Tongue (tissue), 2 donors: Measurements from ENCODE around the gene TTYH3. TPM values are rescaled to one million over a fixed set of nuclear protein-coding genes. Genes with fewer than 3 reads are reported as not detected.
"Not testable (repeated sequence)": the region's sequence is repeated elsewhere in the genome, so short reads cannot be mapped to it uniquely, and the experiment has no call there.

Experiments used
- DNase-seq: peaks from one replicate; pipeline ENCODE4 v3.0.0-alpha.2; 2015
- total RNA-seq: library from RNA; depleted of rRNA; stranded (reverse); fragments of >200 nt; gene quantifications from one replicate; pipeline ENCODE4 v1.2.3, GENCODE V29; 2014

The TTYH3 gene, protein sequence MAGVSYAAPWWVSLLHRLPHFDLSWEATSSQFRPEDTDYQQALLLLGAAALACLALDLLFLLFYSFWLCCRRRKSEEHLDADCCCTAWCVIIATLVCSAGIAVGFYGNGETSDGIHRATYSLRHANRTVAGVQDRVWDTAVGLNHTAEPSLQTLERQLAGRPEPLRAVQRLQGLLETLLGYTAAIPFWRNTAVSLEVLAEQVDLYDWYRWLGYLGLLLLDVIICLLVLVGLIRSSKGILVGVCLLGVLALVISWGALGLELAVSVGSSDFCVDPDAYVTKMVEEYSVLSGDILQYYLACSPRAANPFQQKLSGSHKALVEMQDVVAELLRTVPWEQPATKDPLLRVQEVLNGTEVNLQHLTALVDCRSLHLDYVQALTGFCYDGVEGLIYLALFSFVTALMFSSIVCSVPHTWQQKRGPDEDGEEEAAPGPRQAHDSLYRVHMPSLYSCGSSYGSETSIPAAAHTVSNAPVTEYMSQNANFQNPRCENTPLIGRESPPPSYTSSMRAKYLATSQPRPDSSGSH
- 43.5 TPM for total RNA-seq

DNA sequence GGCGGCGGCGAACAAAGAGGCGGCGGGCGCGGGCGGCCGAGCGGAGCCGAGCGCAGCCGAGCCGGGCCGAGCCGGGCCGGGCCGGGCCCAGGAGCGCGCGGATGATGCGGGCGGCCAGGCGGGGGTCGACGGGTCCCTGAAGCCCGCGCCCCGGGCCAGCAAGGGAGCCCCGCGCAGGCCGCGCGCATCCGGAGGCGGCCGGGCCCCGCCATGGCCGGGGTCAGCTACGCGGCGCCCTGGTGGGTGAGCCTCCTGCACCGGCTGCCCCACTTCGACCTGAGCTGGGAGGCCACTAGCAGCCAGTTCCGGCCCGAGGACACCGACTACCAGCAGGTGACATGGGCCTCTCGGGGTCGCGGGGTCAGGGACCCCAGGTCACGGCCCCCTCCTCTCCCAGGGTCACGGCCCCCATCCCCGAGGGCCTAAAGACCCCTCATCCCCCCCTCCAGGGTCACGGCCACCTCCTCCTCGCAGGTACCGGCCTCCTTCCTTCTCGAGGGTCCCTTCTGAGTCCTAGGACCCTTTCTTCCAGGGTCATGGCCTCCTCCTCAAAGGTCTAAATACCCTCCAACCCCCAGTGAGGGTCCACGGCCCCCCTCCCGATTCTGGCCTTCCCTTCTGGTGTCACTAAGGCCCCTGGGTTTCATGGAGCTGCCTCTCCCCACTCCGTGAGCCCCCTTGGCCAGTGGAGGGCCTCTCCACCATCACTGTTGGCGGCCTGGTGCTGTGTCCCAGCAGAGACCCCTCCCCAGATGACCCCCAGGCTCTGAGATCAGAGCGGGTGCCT lies at the start of gene TTYH3:
Gene TTYH3 (plus strand): TSS at position 41 of the 787 bp plus-strand sequence. CDS start 170 bp downstream, at position 211.
- DNase-seq, result peak; percentile 52

- no peak for DNase-seq
Measured at GRCh38 chr7:2582006-2582735, 49.6 kb upstream of the TTYH3 start.

DNA sequence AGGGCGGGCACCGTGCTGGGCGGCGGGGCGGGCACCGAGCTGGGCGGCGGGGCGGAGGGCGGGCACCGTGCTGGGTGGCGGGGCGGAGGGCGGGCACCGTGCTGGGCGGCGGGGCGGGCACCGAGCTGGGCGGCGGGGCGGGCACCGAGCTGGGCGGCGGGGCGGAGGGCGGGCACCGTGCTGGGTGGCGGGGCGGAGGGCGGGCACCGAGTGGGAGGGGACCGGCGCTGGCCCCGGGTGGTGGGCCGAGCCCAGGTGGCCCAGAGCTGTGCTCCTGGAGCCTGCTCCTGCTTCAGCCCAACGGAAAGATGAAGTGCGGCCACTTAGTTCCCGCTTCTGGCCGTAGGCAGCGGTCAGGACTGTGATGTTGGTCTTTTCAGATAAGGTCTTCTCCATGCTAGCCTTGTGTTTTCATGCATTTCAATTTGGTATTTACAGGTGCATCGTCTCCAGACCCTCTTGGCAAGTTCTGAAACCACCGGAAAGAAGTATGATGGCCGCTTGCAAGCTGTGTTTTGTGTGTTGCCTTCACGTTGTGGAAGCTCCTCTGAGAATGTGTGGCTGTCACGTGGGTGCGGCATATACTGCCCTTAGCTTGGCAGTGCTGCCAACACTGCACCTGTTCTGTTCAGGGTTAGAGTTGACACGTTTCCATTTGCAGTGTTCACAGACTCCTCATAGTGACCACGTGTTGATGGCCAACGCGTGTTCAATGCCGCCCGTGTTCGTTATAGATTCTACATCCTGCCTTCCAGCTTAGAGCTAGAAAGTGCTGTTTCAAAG lies 47.8 kb upstream of the TTYH3 start:
- DNase-seq, result no peak

DNA sequence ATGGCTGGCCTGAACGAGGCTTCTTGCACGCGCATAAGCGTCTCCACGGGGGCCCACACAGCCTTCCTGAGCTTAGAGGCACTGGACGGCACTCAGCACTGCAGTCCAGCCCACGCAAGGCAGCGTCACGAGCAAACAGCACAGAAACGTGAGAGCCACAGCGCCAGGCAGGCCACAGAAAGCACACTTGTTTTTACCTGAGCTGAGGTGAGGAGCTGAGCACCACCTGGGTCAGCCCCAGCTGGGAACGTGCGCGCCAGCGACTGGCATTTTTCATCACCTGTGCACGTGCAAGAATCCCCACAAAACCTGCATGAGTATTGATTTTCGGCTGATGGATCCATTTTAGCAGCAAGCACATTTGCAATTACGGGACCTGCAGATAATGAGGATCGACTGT lies 46.3 kb upstream of the TTYH3 start:
- DNase-seq, result no peak

GRCh38 chr7:2586326-2587020 lies 45.3 kb upstream of the TTYH3 start:
- no peak for DNase-seq

GRCh38 chr7:2587134-2587533 lies 44.7 kb upstream of the TTYH3 start:
- no peak for DNase-seq

- no peak for DNase-seq
Measured at GRCh38 chr7:2587778-2588177, 44.0 kb upstream of the TTYH3 start.

DNA sequence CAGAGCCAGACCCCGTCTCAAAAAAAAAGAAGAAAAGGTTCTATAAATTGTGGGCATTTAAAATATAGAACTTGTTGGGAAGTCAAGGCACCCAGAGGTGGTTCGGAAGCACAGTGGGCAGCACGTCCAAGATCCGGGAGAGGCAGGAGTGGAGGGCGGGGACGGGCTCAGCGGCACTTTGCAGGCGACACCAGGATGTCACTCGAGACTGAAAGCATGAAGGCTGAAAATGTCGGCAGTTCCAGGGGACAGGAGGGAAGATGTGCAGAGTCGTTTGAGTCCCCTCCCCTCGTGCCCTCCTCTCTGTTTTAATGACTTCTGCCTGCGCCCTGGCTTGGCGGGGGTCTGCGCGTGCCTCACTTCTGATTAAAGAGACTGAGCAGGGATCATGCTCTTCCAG lies 42.4 kb upstream of the TTYH3 start:
- DNase-seq, result no peak

DNA sequence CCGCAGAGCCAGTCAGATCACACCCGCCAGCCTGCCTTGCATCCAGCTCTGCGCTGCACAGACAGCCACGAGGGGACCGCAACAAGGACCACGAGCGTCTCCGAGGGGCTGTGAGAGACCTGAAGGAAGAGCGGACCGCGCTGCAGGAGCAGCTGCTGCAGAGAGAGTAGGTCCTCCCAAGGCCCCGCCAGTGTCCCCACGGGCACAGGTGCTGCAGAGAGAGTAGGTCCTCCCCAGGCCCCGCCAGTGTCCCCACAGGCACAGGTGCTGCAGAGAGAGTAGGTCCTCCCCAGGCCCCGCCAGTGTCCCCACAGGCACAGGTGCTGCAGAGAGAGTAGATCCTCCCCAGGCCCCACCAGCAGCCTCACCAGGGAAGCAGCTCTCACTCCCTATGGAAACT lies 41.8 kb upstream of the TTYH3 start:
- not testable (repeated sequence) for DNase-seq

GRCh38 chr7:2592375-2592865 lies 39.4 kb upstream of the TTYH3 start:
- DNase-seq, result no peak

DNA sequence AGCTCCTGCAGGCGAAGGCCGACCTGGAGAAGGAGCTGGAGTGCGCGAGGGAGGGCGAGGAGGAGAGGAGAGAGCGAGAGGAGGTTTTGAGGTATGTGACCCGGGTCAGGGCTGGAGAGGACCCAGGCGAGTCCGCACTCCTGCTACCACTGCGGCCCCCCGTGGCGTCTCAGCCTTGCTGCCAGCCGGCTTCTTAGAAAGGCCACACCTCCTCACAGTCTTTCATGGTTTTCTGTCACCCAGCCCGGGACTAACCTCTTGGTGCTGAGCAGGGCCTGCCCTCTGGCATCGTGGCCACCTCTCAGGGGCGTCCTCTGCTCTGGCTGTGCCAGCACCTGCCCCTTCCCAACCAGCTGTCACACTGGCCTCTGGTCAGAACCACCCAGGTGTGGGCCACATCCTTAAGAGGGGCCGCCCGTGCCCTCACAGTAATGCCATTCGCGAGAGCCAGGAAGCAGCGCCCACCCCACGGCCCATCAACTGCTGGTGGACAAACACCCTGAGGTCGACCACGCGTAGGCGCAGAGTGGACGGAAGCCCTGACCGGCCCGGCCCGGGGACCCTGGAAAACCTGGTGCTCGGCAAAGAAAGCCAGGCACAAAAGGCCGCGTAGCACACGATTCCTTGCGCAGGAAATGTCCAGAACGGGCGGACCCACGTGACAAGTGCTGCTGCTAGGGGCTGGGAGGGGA lies 38.6 kb upstream of the TTYH3 start:
- DNase-seq, result no peak

GRCh38 chr7:2594599-2594998 lies 37.2 kb upstream of the TTYH3 start:
- DNase-seq, result no peak

- DNase-seq, result no peak
Measured at GRCh38 chr7:2595258-2595860, 36.4 kb upstream of the TTYH3 start.

DNA sequence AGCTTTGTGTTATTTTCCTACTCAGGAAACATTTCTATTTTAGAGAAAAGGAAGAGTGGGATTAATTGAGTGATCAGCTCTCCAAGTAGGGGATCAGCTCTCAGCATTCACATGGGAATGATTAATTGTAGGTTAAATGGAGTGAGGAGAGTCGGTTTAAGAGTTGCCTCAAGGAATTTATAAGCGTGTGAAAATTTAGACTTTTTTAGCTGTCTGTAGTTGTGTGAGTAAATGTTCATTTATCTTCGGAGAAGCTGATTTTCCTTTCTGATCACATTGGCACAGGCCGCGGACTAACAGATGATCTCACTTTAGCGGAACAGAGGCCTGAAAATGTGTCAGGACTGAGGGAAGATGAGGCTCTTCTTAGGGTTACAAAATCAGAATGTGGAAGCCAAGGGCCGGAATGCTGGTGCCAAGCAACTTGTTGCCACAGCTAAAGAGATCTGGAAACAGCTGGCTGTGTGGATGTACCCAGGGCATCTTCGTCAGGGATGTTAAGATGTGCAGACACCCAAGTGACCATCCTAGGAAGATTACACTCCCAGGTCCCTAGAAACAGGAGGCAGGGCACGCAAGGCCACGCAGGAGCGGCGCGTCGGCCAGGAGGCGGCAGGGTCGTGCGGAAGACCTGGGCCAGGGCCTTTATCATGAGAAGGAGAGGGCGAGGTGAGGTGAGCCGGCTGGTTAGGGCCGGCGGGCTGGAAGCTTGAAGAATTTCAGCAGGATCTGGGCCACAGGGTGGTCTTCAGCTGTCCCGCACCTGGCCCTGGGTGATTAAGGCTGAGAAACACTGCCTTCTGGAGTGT lies 35.1 kb upstream of the TTYH3 start:
- DNase-seq, result peak; percentile 37

DNA sequence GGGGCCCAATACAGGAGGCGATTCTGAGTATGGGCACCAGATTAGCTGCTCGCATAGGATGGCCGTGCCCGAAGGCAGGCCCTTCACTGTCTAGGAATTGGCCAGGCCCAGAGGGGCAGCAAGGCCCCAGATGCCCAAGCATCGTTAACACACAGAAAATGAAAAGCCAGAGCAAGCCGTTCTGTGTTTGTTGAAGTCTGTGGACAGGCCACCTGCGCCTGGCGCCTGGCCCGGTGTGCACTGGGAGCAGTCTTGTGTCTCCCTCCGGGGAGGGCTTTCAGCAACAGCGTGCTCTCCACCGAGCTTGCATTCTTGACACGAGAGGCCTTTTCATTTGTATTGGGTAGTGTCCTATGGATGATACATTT lies 34.5 kb upstream of the TTYH3 start:
- DNase-seq, result peak; percentile 48

DNA sequence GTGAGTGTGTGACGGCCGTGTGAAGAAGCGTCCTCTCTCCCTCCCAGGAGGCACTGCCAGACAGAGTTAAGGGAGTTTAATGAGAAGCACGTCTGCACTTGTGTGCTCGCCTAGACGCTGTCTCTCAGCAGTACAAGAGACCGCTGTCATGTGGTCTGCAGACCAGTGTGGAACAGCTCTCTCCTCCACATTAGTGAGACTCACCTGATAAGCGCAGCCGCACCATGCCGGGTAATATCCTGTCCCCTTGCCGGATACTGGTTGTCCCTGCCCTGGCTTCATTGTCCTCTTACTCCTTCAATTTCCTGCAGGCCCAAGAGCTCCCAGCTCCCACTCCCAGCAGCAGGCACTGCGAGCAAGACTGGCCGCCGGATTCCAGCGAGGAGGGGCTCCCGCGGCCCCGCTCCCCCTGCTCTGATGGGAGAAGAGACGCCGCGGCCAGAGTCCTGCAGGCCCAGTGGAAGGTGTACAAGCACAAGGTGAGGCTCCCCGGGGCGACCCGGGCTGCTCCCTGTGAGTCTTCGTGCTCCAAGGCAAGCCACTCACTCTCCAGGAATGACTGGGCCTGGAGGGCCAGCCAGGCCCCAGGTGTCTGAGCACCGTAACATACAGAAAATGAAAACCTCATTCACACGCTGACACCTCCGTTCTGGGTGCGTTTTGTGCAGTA lies 33.5 kb upstream of the TTYH3 start:
- DNase-seq, result no peak

GRCh38 chr7:2601065-2601464 lies 30.7 kb upstream of the TTYH3 start:
- no peak for DNase-seq

DNA sequence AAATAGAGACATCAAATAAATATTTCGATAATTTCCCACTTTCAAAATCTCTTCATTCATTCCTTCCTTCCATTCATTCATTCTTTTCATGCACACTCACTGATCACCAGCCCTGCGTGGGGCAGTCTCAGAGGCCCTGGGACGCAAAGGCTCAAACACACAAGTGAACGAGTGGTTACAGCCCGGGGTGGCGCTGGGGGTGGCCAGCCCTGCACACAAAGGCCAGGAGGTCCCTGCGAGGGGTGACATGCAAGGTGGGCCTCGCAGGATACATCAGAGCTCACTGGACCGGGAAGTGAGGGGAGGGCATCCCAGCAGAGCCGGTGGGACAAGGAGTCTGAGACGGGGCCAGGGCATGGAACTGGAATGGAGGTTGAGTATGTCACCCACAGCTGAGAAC lies 29.9 kb upstream of the TTYH3 start:
- DNase-seq, result no peak
